ENCODE results near the gene TCF4. TPM values are rescaled to one million over a fixed set of nuclear protein-coding genes. Genes with fewer than 3 reads are reported as not detected.

Gene TCF4
- total RNA-seq, 1 experiment from 2014 or later = 12.5 TPM

DNA sequence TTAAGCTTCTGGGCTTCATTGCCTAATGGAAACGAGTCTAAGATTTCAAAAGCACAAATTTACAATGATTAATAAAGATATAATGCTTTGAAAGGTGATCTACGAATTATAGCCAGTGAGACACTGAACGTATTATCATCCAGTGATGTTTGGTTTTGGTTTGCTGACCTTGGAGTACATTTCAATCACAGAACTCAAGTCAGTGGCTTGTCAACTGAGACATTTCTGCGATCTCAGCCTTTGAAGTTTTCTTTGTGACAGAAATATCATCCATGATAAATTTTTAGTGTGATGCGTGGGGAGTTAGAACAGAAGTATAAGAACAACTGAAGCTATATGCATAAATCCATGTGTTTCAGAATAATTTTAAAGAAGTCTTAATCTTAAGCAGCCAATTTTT lies 263.8 kb downstream of the TCF4 start:
- Histone ChIP-seq H3K4me2 (ENCODE audit: low read length) (no peak overlapping the region), H3K27ac (ENCODE audit: low read length) (no peak overlapping the region), H4K20me1 (ENCODE audit: low read length) (no peaks in the 10 kb centered on the region), H3K36me3 (ENCODE audit: low read depth, low read length) (no peaks in the 10 kb centered on the region), H2AFZ (ENCODE audit: low read length) (no peak overlapping the region), H3K4me1 (ENCODE audit: insufficient read depth, low read length) (peaks cover 4% of the 10 kb centered on the region; the same call in 1 of the 2 replicates), H3K79me2 (ENCODE audit: low read length) (no peaks in the 10 kb centered on the region), H3K9me3 (ENCODE audit: low read length) (no peaks in the 10 kb centered on the region), H3K4me3 (ENCODE audit: low read length) (no peak overlapping the region), H3F3A (ENCODE audit: low read length, unreplicated experiment) (no peaks in the 10 kb centered on the region), H3K27me3 (ENCODE audit: low read length) (no peaks in the 10 kb centered on the region), H3K9me2 (replicated peaks; ENCODE audit: low read length) (no peaks in the 10 kb centered on the region), H3K9ac (ENCODE audit: low read length) (no peak overlapping the region)
- no peak for DNase-seq
- TF ChIP-seq EZH2phosphoT487 (IDR thresholded peaks at IDR 0.05; ENCODE audit: borderline replicate concordance, low read length) = no peak
- no peak for TF ChIP-seq EZH2 (IDR thresholded peaks at IDR 0.05; ENCODE audit: low read length, unreplicated experiment)
- TF ChIP-seq, protein P1, sequence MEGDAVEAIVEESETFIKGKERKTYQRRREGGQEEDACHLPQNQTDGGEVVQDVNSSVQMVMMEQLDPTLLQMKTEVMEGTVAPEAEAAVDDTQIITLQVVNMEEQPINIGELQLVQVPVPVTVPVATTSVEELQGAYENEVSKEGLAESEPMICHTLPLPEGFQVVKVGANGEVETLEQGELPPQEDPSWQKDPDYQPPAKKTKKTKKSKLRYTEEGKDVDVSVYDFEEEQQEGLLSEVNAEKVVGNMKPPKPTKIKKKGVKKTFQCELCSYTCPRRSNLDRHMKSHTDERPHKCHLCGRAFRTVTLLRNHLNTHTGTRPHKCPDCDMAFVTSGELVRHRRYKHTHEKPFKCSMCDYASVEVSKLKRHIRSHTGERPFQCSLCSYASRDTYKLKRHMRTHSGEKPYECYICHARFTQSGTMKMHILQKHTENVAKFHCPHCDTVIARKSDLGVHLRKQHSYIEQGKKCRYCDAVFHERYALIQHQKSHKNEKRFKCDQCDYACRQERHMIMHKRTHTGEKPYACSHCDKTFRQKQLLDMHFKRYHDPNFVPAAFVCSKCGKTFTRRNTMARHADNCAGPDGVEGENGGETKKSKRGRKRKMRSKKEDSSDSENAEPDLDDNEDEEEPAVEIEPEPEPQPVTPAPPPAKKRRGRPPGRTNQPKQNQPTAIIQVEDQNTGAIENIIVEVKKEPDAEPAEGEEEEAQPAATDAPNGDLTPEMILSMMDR (conservative IDR thresholded peaks at IDR 0.05; ENCODE audit: low read depth, low read length) = no peak
- no peak for ATAC-seq
- BruUV-seq (replicated peaks) = no TSS peak
- intact Hi-C loops (cut with micrococcal nuclease) = loop anchor here (5.0 to 10.0 kb wide), 2 partner anchors 229 to 322 kb away; no protein-coding TSS in a partner anchor
- ChIA-PET POLR2A (ENCODE audit: unreplicated experiment) (no interaction called here), CTCF (no interaction called here)

DNA sequence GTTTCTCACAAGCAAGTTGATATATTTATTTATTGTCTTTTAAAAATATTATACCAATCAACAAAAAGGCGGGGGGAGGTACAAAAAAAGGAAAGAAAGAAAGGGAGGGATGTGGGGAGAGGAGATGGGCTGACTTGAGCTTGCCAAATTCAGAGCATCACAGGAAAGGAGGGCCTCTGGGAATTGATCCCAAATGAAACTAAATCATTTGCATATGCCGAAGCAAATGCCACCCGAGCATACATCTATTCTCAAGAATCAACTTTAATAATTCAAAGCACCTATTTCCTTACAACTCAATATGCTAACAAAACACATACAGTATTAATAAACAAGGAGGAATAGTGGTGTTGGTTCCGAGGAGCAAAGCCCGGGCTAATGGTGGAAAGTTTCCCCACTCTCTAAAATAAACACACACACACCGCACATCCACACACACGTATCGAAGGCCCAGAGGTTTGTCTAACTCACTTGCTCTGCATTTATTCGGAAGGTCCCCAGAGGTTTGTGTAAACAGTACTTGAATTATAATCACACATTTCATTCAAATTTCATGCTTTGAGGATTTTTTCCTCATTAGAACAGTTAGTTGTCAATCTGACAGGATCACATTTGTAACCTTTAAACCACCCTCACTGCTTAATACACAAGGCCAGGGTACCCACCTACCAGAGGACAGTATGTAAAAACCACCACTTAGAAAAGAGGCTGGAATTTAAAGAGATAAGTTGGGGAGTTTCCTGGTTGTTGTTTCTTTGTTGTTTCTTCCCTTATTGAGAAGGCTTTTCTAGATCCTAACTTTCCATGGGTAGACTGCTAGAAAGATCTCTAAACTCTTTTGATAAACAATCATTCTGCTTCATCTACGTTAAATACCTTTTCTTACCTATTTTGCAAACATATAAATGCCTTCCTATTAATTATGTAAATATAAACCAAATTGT lies 264.7 kb downstream of the TCF4 start:
- DNase-seq (no peak), ATAC-seq (no peak)
- TF ChIP-seq EZH2 (IDR thresholded peaks at IDR 0.05; ENCODE audit: low read length, unreplicated experiment) (no peak), EZH2phosphoT487 (IDR thresholded peaks at IDR 0.05; ENCODE audit: borderline replicate concordance, low read length) (no peak)
- TF ChIP-seq, protein P1 (conservative IDR thresholded peaks at IDR 0.05; ENCODE audit: low read depth, low read length) = no peak
- H3F3A ChIP-seq (ENCODE audit: low read length, unreplicated experiment) = no peaks in the 10 kb centered on the region
- H3K9ac ChIP-seq (ENCODE audit: low read length) = no peak overlapping the region
- 0 out of 2 replicates have a peak overlapping the region, but pooled peaks have one; percentile 73 for H3K4me3 ChIP-seq (ENCODE audit: low read length)
- POLR2A ChIA-PET (ENCODE audit: unreplicated experiment) = interaction anchor here (0.5 to 0.6 kb wide), 2 partner anchors 374 to 456 kb away, joined by 4 to 6 read pairs; no protein-coding TSS in a partner anchor
- H3K36me3 ChIP-seq (ENCODE audit: low read depth, low read length) = no peaks in the 10 kb centered on the region
- no peaks in the 10 kb centered on the region for H3K79me2 ChIP-seq (ENCODE audit: low read length)
- H3K9me2 ChIP-seq (replicated peaks; ENCODE audit: low read length) = no peaks in the 10 kb centered on the region
- H3K4me1 ChIP-seq (ENCODE audit: insufficient read depth, low read length) = peaks cover 4% of the 10 kb centered on the region; the same call in 1 of the 2 replicates
- CTCF ChIA-PET = interaction anchor here (0.5 kb wide), 1 partner anchor 72 kb away, joined by 9 read pairs; no protein-coding TSS in a partner anchor
- no peaks in the 10 kb centered on the region for H4K20me1 ChIP-seq (ENCODE audit: low read length)
- no peaks in the 10 kb centered on the region for H3K27me3 ChIP-seq (ENCODE audit: low read length)
- intact Hi-C loops (cut with micrococcal nuclease) = loop anchor here (5.0 to 10.0 kb wide), 2 partner anchors 229 to 321 kb away; no protein-coding TSS in a partner anchor
- peak overlapping the region; percentile 84 for H2AFZ ChIP-seq (ENCODE audit: low read length)
- H3K9me3 ChIP-seq (ENCODE audit: low read length) = no peaks in the 10 kb centered on the region
- peak overlapping the region; percentile 81 for H3K4me2 ChIP-seq (ENCODE audit: low read length)
- H3K27ac ChIP-seq (ENCODE audit: low read length) = no peak overlapping the region
- no TSS peak for BruUV-seq (replicated peaks)
